Measurements from ENCODE around the gene GABRQ.
"Not testable (repeated sequence)": the region's sequence is repeated elsewhere in the genome, so short reads cannot be mapped to it uniquely, and the experiment has no call there.

Gene GABRQ

DNA sequence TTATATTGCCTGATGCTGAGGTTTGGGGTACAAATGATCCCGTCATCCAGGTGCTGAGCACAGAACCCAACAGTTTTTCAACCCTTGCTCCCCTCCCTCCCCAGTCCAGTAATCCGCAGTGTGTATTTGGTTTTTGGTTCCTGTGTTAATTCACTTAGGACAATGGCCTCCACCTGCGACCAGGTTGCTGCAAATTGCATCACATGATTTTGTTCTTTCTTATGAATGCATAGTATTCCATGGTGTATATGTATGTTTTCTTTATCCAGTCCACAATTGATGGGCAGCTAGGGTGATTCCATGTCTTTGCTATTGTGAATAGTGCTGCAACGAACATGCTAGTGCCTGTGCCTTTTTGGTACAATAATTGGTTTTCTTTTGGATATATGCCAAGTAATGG lies 25.4 kb downstream of the GABRQ start:
- DNase-seq: no peak

DNA sequence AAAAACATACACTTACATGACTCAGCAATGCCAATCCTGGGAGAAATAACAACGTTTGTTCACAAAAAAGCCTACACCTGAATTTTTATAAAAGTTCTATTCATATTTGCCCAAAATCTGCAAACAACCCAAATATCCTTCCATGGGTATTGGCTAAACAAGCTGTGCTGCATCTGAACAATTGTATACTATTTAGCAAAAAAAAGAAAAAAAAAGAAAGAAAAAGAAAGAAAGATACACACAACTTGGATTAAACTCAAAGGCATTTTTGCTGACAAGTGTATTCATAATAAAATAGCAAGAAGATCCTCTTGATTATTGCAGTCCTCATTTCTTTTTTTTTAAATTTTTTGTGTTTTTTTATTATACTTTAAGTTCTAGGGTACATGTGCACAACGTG lies 36.4 kb downstream of the GABRQ start:
- DNase-seq: no peak

DNA sequence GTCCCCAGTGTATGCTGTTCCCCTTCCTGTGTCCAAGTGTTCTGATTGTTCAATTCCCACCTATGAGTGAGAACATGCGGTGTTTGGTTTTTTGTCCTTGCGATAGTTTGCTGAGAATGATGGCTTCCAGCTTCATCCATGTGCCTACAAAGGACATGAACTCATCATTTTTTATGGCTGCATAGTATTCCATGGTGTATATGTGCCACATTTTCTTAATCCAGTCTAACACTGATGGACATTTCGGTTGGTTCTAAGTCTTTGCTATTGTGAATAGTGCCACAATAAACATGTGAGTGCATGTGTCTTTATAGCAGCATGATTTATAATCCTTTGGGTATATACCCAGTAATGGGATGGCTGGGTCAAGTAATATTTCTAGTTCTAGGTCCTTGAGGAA lies 37.0 kb downstream of the GABRQ start:
- DNase-seq: not testable (repeated sequence)

DNA sequence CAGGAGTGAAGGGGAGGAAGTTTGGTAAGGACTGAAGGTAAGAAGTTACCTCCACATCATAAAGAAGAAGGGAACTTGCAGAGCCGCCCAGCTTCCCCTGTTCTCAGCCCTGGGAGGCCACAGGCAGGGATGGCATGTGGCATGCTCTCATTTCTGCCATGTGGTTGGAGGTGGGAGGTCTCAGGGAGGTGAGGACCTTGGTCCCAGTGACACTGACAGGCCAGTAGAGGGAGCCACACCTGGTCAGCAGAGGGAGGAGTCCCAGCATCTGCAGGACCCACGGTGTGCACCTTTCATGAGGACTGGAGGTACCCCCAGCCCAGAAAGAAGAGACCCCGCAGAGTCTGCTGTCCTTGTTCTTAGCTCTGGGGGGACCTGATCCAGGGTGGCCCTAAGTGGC lies 43.3 kb downstream of the GABRQ start:
- DNase-seq: not testable (repeated sequence)

GRCh38 chrX:152697952-152698931 lies 60.5 kb downstream of the GABRQ start, which contains the start of gene MAGEA3:
Gene MAGEA3 (plus strand): TSS chrX:152698794. CDS start chrX:152700833, 2,039 bp downstream.
- not testable (repeated sequence) for DNase-seq

GRCh38 chrX:152700390-152700789 lies 62.7 kb downstream of the GABRQ start:
- DNase-seq: not testable (repeated sequence)

DNA sequence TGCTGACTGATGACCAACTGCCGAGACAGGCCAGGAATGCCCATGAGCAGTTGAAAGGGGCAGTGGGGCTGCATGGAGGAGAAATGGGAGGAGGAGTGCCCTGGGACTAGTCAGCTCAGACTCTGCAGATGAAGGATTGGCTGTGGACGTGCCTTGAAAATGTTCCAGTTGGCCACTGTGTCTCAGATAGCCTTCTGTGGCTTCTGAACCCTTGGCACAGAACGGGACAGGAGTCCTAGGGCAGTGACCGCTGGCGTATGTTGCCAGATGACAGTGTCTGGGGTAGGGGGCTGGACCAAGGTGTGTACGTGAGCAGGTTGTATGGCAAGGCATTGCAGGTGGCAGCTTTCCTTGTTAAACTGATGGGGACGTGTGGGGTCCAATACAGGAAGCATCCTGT lies 68.8 kb downstream of the GABRQ start:
- not testable (repeated sequence) for DNase-seq

All from hematopoietic multipotent progenitor cell treated with erythropoietin and hydrocortisone succinate and interleukin-3 and kit ligand, for 8 days (in vitro differentiated cells).